ENCODE data around the gene C17orf67.

DNA sequence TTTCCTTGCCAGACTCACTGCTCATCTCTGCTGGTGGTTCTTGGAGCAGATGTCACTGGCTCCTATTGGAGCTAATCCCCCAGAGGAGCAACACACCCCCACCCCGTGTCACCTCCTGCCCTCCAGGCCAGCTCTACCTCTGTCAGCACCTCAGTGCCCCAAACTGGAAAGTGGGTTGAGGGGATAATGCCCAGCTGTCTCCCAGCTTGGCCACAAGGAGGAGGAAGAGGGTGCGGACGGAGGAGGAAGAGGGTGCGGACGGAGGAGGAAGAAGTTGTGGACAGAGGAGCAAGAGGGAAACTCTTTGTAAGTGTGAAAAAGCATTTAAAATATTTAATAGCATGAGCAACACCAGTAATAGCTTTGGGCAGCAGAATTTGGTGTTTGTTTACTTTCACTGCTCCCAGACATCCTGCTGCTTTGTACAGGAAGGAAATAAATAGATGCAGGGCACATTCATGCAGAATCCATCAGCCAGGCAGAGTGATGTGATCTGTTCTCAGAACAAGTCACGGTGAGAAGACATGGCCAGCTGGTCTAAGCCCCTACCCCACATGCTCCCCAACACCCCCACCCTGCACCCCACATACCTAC, 82.5 kb downstream of the C17orf67 start:
- TF ChIP-seq EGR1 (IDR thresholded peaks at IDR 0.05; ENCODE audit: borderline replicate concordance in 1 of 2, low read depth in 2 of 2, low read length in 2 of 2) (no peak), EZH2 (IDR thresholded peaks at IDR 0.05; ENCODE audit: borderline replicate concordance, control insufficient read depth, low read depth, low read length) (no peak), NR2F1 (conservative IDR thresholded peaks at IDR 0.05) (no peak), POLR2A (IDR thresholded peaks at IDR 0.05; ENCODE audit: low read depth, low read length) (no peak)
- TF ChIP-seq, protein P1, sequence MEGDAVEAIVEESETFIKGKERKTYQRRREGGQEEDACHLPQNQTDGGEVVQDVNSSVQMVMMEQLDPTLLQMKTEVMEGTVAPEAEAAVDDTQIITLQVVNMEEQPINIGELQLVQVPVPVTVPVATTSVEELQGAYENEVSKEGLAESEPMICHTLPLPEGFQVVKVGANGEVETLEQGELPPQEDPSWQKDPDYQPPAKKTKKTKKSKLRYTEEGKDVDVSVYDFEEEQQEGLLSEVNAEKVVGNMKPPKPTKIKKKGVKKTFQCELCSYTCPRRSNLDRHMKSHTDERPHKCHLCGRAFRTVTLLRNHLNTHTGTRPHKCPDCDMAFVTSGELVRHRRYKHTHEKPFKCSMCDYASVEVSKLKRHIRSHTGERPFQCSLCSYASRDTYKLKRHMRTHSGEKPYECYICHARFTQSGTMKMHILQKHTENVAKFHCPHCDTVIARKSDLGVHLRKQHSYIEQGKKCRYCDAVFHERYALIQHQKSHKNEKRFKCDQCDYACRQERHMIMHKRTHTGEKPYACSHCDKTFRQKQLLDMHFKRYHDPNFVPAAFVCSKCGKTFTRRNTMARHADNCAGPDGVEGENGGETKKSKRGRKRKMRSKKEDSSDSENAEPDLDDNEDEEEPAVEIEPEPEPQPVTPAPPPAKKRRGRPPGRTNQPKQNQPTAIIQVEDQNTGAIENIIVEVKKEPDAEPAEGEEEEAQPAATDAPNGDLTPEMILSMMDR (IDR thresholded peaks at IDR 0.05 in 2 of 3, conservative IDR thresholded peaks at IDR 0.05 in 1 of 3; ENCODE audit: control insufficient read depth in 2 of 3, extremely low read depth in 1 of 3, insufficient read depth in 1 of 3, low read depth in 3 of 3, low read length in 3 of 3), result no peak
- TF ChIP-seq, protein P2, sequence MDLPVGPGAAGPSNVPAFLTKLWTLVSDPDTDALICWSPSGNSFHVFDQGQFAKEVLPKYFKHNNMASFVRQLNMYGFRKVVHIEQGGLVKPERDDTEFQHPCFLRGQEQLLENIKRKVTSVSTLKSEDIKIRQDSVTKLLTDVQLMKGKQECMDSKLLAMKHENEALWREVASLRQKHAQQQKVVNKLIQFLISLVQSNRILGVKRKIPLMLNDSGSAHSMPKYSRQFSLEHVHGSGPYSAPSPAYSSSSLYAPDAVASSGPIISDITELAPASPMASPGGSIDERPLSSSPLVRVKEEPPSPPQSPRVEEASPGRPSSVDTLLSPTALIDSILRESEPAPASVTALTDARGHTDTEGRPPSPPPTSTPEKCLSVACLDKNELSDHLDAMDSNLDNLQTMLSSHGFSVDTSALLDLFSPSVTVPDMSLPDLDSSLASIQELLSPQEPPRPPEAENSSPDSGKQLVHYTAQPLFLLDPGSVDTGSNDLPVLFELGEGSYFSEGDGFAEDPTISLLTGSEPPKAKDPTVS (IDR thresholded peaks at IDR 0.05; ENCODE audit: low read depth, low read length), result no peak
